MM.1S (cell line): ENCODE measurements around the gene DZIP1.

Experiments used
- DNase-seq: peaks from one replicate; pipeline ENCODE4 v3.0.0-alpha.2; 2015
- H2AFZ ChIP-seq: fragments of 300-600 bp; sonication (generic); 2 replicates; pipeline ENCODE4 v1.6.0; 2016; ENCODE audit warnings: antibody characterized with exemption, low read length
- H3F3A ChIP-seq: fragments of 300-600 bp; sonication (generic); 2 replicates; pipeline ENCODE4 v1.6.1; 2016; ENCODE audit warnings: mild to moderate bottlenecking, antibody characterized with exemption, low read length, moderate library complexity, mixed read lengths; ENCODE audit not compliant: insufficient read depth
- H3K27ac ChIP-seq: fragments of 300-600 bp; sonication (generic); 2 replicates; pipeline ENCODE4 v1.5.1; 2016; ENCODE audit warnings: mild to moderate bottlenecking, low read length
- H3K27me3 ChIP-seq: fragments of 300-600 bp; sonication (generic); replicated peaks from 2 replicates; pipeline ENCODE4 v1.6.0; 2016; ENCODE audit warnings: low read length; ENCODE audit not compliant: insufficient read depth
- H3K36me3 ChIP-seq: fragments of 300-600 bp; sonication (generic); replicated peaks from 2 replicates; pipeline ENCODE4 v1.6.1; 2016; ENCODE audit warnings: mild to moderate bottlenecking, low read length, mixed read lengths; ENCODE audit not compliant: insufficient read depth
- H3K4me1 ChIP-seq: fragments of 300-600 bp; sonication (generic); 2 replicates; pipeline ENCODE4 v1.6.1; 2016; ENCODE audit warnings: low read length, mixed read lengths
- H3K4me2 ChIP-seq: fragments of 300-600 bp; sonication (generic); 2 replicates; pipeline ENCODE4 v1.6.0; 2016; ENCODE audit warnings: low read depth, low read length
- H3K4me3 ChIP-seq: fragments of 300-600 bp; sonication (generic); 2 replicates; pipeline ENCODE4 v1.5.1; 2016; ENCODE audit warnings: low read length, mixed read lengths
- H3K79me2 ChIP-seq: fragments of 300-600 bp; sonication (generic); 2 replicates; pipeline ENCODE4 v1.6.1; 2016; ENCODE audit warnings: mixed run types, low read length, mixed read lengths
- H3K9ac ChIP-seq: fragments of 300-600 bp; sonication (generic); 2 replicates; pipeline ENCODE4 v1.6.1; 2016; ENCODE audit warnings: low read length, mixed read lengths
- H3K9me2 ChIP-seq: fragments of 300-600 bp; sonication (generic); replicated peaks from 2 replicates; pipeline ENCODE4 v1.6.1; 2016; ENCODE audit warnings: mild to moderate bottlenecking, low read length, mixed read lengths; ENCODE audit not compliant: insufficient read depth
- H3K9me3 ChIP-seq: fragments of 300-600 bp; sonication (generic); replicated peaks from 2 replicates; pipeline ENCODE4 v1.6.1; 2016; ENCODE audit warnings: mild to moderate bottlenecking, low read length, mixed read lengths; ENCODE audit not compliant: insufficient read depth
- H4K20me1 ChIP-seq: fragments of 300-600 bp; sonication (generic); 2 replicates; pipeline ENCODE4 v1.6.1; 2016; ENCODE audit warnings: mild to moderate bottlenecking, low read length, moderate library complexity, mixed read lengths; ENCODE audit not compliant: insufficient read depth
- EZH2 ChIP-seq: fragments of 300-600 bp; sonication (generic); optimal IDR thresholded peaks from 2 replicates; pipeline ENCODE3; 2017; ENCODE audit warnings: low read depth, mild to moderate bottlenecking, antibody characterized with exemption, low read length, mixed read lengths
- EZH2phosphoT487 ChIP-seq: fragments of 300-600 bp; sonication (generic); IDR thresholded peaks from 2 replicates; pipeline ENCODE4 v1.6.1; 2018; ENCODE audit warnings: antibody characterized with exemption, low read length
- TF ChIP-seq, protein P1 (sequence below): fragments of 300-600 bp; sonication (generic); IDR thresholded peaks from 2 replicates; pipeline ENCODE4 v1.5.1; 2016; ENCODE audit warnings: antibody characterized with exemption, low read length, mixed read lengths

The DZIP1 gene

GRCh38 chr13:95615539-95615938 lies 29.0 kb downstream of the DZIP1 start:
- Histone ChIP-seq H4K20me1 (no peaks in the 10 kb centered on the region), H2AFZ (no peak overlapping the region), H3K79me2 (no peaks in the 10 kb centered on the region), H3K9me2 (no peaks in the 10 kb centered on the region), H3K36me3 (no peaks in the 10 kb centered on the region), H3K4me3 (no peak overlapping the region), H3K4me2 (no peak overlapping the region), H3F3A (no peaks in the 10 kb centered on the region), H3K27me3 (no peaks in the 10 kb centered on the region), H3K9ac (no peak overlapping the region), H3K4me1 (peaks cover 4% of the 10 kb centered on the region), H3K9me3 (no peaks in the 10 kb centered on the region), H3K27ac (no peak overlapping the region)
- TF ChIP-seq, protein P1, sequence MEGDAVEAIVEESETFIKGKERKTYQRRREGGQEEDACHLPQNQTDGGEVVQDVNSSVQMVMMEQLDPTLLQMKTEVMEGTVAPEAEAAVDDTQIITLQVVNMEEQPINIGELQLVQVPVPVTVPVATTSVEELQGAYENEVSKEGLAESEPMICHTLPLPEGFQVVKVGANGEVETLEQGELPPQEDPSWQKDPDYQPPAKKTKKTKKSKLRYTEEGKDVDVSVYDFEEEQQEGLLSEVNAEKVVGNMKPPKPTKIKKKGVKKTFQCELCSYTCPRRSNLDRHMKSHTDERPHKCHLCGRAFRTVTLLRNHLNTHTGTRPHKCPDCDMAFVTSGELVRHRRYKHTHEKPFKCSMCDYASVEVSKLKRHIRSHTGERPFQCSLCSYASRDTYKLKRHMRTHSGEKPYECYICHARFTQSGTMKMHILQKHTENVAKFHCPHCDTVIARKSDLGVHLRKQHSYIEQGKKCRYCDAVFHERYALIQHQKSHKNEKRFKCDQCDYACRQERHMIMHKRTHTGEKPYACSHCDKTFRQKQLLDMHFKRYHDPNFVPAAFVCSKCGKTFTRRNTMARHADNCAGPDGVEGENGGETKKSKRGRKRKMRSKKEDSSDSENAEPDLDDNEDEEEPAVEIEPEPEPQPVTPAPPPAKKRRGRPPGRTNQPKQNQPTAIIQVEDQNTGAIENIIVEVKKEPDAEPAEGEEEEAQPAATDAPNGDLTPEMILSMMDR = no peak
- TF ChIP-seq EZH2phosphoT487 (no peak), EZH2 (no peak)
- DNase-seq = no peak

GRCh38 chr13:95614641-95615245 lies 29.8 kb downstream of the DZIP1 start:
- no peaks in the 10 kb centered on the region for H3K36me3 ChIP-seq
- no peak overlapping the region for H3K27ac ChIP-seq
- no peaks in the 10 kb centered on the region for H3K79me2 ChIP-seq
- H4K20me1 ChIP-seq = no peaks in the 10 kb centered on the region
- H3K4me1 ChIP-seq = peaks cover 12% of the 10 kb centered on the region
- no peaks in the 10 kb centered on the region for H3K27me3 ChIP-seq
- no peak overlapping the region for H3K9ac ChIP-seq
- no peak overlapping the region for H3K4me2 ChIP-seq
- no peaks in the 10 kb centered on the region for H3K9me3 ChIP-seq
- no peak for DNase-seq
- H2AFZ ChIP-seq = no peak overlapping the region
- TF ChIP-seq EZH2phosphoT487 = no peak
- H3K4me3 ChIP-seq = no peak overlapping the region
- no peaks in the 10 kb centered on the region for H3K9me2 ChIP-seq
- peaks cover 1% of the 10 kb centered on the region; the same call in 1 of the 2 replicates for H3F3A ChIP-seq

DNA sequence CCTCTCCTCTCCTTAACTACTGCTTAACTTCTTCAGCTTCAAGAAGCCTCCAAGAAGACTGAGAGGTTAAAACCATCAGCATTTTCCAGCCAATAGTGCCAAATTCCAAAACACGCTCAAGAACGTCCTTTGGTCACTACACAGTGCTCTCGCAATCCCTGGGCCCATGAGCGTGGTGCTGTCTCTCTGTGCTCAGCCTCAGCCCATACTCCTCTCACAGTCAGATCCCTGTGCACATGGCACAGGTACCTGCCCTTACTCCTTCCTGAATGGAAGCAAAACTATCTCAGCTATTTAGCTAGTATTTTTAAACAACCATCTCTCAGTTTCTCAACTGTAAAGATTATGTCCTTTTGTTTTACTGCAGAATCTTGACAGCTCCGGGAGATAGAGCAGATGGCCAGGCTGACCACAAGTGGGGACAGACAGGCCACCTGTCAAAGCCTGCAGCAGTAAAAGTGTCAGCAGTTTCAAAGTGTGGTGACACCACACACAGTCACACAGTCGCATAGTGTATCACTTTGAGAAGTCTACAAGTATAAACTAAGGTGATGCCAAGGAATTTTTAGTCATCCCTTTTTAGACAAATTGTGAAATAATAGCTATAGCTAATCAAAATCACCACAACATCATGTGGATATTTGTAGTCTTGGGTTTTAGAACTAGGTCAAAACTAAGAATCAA lies 35.7 kb downstream of the DZIP1 start:
- peak overlapping the region; percentile 39 for H2AFZ ChIP-seq
- H3K79me2 ChIP-seq = no peaks in the 10 kb centered on the region
- no peaks in the 10 kb centered on the region for H3K27me3 ChIP-seq
- peak overlapping the region; percentile 76 for H3K4me2 ChIP-seq
- peak overlapping the region; percentile 24; the same call in 1 of the 2 replicates for H3K4me3 ChIP-seq
- peak overlapping the region; percentile 69 for H3K9ac ChIP-seq
- peak; percentile 96 for DNase-seq
- H3F3A ChIP-seq = peaks cover 24% of the 10 kb centered on the region
- no peaks in the 10 kb centered on the region for H3K36me3 ChIP-seq
- no peaks in the 10 kb centered on the region for H3K9me3 ChIP-seq
- H4K20me1 ChIP-seq = no peaks in the 10 kb centered on the region
- peak overlapping the region; percentile 97 for H3K27ac ChIP-seq
- peaks cover 33% of the 10 kb centered on the region for H3K4me1 ChIP-seq
- no peak for TF ChIP-seq EZH2
- TF ChIP-seq, protein P1 = no peak
- TF ChIP-seq EZH2phosphoT487 = no peak
- no peaks in the 10 kb centered on the region for H3K9me2 ChIP-seq

DNA sequence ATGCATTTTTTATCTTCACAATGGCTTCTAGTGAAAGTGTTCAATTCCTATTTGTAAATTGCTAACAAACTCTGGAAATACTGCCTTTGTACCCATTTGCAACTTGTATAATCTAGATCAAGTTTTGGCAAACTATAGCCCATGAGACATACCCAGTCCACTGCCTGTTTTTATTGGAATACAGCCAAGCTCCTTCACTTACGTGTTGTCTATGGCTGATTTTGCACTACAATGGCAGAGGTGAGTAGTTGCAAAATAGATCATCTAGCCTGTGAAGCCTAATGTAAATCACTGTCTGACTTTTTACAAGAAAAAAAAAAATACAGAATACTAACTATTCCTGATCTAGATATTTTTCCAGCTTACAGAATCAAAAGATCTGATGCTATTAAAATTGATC lies 37.1 kb downstream of the DZIP1 start:
- Histone ChIP-seq H3K9me3 (no peaks in the 10 kb centered on the region), H3K4me3 (no peak overlapping the region), H2AFZ (no peak overlapping the region), H3K4me1 (peaks cover 33% of the 10 kb centered on the region), H3K9me2 (no peaks in the 10 kb centered on the region), H3F3A (peaks cover 24% of the 10 kb centered on the region), H3K27ac (peak overlapping the region; percentile 97; the same call in 1 of the 2 replicates), H3K9ac (no peak overlapping the region), H3K79me2 (no peaks in the 10 kb centered on the region), H3K36me3 (no peaks in the 10 kb centered on the region), H3K27me3 (no peaks in the 10 kb centered on the region), H4K20me1 (no peaks in the 10 kb centered on the region), H3K4me2 (no peak overlapping the region)
- DNase-seq = no peak
- TF ChIP-seq EZH2phosphoT487 (no peak), EZH2 (no peak)
